Measurements from ENCODE around the gene TEPSIN. TPM values are rescaled to one million over a fixed set of nuclear protein-coding genes. Genes with fewer than 3 reads are reported as not detected.

The TEPSIN gene
- total and polyA plus RNA-seq, 2 of the 13 experiments (the other 11 are each of a cell fraction or from before 2014, with no cell fraction given): 16.1 to 18.8 TPM

DNA sequence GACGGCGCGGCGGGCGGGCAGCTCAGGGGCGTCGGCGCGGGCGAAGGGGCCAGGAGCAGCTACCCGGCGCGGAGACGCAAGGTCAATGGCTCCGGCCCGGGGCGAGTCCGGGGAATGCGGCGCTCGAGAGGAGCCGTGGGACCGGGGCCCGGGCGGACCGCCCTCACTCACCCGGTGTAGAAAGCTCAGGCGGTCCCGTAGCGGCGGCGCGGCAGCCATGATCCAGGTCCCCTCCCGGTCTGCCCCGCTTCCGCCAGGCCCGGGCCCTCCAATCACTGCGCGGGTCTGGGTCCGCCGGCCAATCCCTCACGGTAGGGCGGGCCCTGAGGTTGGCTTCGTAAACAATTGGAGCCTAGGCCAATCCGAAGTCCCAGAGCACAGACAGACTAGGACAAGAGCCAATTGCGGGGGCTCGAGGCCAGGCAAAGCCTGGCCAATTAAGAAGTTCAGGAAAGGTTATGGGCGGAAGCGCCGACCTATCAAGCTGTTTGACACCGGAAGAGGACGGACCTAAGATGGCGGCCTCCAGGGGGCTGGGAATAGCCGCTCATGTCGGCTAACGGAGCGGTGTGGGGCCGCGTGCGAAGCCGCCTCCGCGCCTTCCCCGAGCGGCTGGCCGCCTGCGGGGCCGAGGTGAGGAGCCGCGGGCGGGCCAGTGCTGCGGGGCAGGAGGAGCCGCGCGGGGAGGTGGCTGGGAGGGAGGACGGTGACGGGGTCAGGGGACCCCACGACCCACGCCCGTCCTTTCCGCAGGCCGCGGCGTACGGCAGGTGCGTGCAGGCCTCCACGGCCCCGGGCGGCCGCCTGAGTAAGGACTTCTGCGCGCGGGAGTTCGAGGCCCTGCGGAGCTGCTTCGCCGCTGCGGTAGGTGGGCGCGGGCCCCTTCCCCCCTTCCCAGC lies at the start of gene TEPSIN, which contains the start of gene NDUFAF8 (continued):
- TF ChIP-seq SP140L (CRISPR knock-in tag; IDR thresholded peaks at IDR 0.05; ENCODE audit: borderline replicate concordance): no peak
- TF ChIP-seq HOXA9 (CRISPR knock-in tag; IDR thresholded peaks at IDR 0.05; ENCODE audit: borderline replicate concordance): no peak
- TF ChIP-seq, protein P1, sequence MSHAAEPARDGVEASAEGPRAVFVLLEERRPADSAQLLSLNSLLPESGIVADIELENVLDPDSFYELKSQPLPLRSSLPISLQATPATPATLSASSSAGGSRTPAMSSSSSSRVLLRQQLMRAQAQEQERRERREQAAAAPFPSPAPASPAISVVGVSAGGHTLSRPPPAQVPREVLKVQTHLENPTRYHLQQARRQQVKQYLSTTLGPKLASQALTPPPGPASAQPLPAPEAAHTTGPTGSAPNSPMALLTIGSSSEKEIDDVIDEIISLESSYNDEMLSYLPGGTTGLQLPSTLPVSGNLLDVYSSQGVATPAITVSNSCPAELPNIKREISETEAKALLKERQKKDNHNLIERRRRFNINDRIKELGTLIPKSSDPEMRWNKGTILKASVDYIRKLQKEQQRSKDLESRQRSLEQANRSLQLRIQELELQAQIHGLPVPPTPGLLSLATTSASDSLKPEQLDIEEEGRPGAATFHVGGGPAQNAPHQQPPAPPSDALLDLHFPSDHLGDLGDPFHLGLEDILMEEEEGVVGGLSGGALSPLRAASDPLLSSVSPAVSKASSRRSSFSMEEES (CRISPR knock-in tag; IDR thresholded peaks at IDR 0.05): no peak
- 0 out of 2 replicates have a peak, but pooled peaks have one; percentile 18 for TF ChIP-seq SALL2 (CRISPR knock-in tag; IDR thresholded peaks at IDR 0.05)
- TF ChIP-seq, protein P2, sequence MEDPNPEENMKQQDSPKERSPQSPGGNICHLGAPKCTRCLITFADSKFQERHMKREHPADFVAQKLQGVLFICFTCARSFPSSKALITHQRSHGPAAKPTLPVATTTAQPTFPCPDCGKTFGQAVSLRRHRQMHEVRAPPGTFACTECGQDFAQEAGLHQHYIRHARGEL (CRISPR knock-in tag; IDR thresholded peaks at IDR 0.05): no peak
- TF ChIP-seq, protein P3, sequence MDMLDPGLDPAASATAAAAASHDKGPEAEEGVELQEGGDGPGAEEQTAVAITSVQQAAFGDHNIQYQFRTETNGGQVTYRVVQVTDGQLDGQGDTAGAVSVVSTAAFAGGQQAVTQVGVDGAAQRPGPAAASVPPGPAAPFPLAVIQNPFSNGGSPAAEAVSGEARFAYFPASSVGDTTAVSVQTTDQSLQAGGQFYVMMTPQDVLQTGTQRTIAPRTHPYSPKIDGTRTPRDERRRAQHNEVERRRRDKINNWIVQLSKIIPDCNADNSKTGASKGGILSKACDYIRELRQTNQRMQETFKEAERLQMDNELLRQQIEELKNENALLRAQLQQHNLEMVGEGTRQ (IDR thresholded peaks at IDR 0.05; ENCODE audit: low read depth, low read length): no peak
- TF ChIP-seq, protein P3 (CRISPR knock-in tag; IDR thresholded peaks at IDR 0.05; ENCODE audit: borderline replicate concordance): no peak
- no peak for TF ChIP-seq ZNF724P (CRISPR knock-in tag; IDR thresholded peaks at IDR 0.05; ENCODE audit: borderline replicate concordance)
- TF ChIP-seq NR2F2 (IDR thresholded peaks at IDR 0.05; ENCODE audit: borderline replicate concordance, low read depth): 0 out of 2 replicates have a peak, but pooled peaks have one; percentile 13
- no peak for TF ChIP-seq NONO (IDR thresholded peaks at IDR 0.05)
- peak; percentile 33; the same call in 1 of the 2 replicates for TF ChIP-seq NONO (CRISPR knock-in tag; conservative IDR thresholded peaks at IDR 0.05)
- TF ChIP-seq FOXP1 (IDR thresholded peaks at IDR 0.05): no peak
- no peak for TF ChIP-seq FOXP1 (CRISPR knock-in tag; IDR thresholded peaks at IDR 0.05)
- peak; percentile 57; the same call in 1 of the 2 replicates for TF ChIP-seq REXO4 (CRISPR knock-in tag; IDR thresholded peaks at IDR 0.05; ENCODE audit: borderline replicate concordance)
- TF ChIP-seq, protein P4, sequence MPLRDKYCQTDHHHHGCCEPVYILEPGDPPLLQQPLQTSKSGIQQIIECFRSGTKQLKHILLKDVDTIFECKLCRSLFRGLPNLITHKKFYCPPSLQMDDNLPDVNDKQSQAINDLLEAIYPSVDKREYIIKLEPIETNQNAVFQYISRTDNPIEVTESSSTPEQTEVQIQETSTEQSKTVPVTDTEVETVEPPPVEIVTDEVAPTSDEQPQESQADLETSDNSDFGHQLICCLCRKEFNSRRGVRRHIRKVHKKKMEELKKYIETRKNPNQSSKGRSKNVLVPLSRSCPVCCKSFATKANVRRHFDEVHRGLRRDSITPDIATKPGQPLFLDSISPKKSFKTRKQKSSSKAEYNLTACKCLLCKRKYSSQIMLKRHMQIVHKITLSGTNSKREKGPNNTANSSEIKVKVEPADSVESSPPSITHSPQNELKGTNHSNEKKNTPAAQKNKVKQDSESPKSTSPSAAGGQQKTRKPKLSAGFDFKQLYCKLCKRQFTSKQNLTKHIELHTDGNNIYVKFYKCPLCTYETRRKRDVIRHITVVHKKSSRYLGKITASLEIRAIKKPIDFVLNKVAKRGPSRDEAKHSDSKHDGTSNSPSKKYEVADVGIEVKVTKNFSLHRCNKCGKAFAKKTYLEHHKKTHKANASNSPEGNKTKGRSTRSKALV (CRISPR knock-in tag; IDR thresholded peaks at IDR 0.05): peak; percentile 52; the same call in 1 of the 2 replicates
- TF ChIP-seq, protein P5, sequence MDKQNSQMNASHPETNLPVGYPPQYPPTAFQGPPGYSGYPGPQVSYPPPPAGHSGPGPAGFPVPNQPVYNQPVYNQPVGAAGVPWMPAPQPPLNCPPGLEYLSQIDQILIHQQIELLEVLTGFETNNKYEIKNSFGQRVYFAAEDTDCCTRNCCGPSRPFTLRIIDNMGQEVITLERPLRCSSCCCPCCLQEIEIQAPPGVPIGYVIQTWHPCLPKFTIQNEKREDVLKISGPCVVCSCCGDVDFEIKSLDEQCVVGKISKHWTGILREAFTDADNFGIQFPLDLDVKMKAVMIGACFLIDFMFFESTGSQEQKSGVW (CRISPR knock-in tag; IDR thresholded peaks at IDR 0.05; ENCODE audit: borderline replicate concordance): no peak
- TF ChIP-seq ONECUT2 (CRISPR knock-in tag; IDR thresholded peaks at IDR 0.05): no peak; the same call in 1 of the 2 replicates
- 0 out of 2 replicates have a peak, but pooled peaks have one; percentile 43 for TF ChIP-seq FOXM1 (CRISPR knock-in tag; IDR thresholded peaks at IDR 0.05)
- TF ChIP-seq MED13 (CRISPR knock-in tag; IDR thresholded peaks at IDR 0.05): no peak; the same call in none of the 2 replicates
- TF ChIP-seq ZNF124 (CRISPR knock-in tag; IDR thresholded peaks at IDR 0.05): no peak
- TF ChIP-seq FOXK1 (CRISPR knock-in tag; IDR thresholded peaks at IDR 0.05; ENCODE audit: borderline replicate concordance, low read depth): peak; percentile 100
